Colonic mucosa (tissue), 4 donors: Measurements from ENCODE around the gene DOK5. TPM values are rescaled to one million over a fixed set of nuclear protein-coding genes. Genes with fewer than 3 reads are reported as not detected.

Experiments
- DNase-seq: peaks from one replicate; pipeline ENCODE4 v3.0.0-alpha.2; 2020
- H3K27ac ChIP-seq: fragments of 200-600 bp; one replicate; pipeline ENCODE4 v1.8.0; 2021
- H3K27me3 ChIP-seq: fragments of 200-600 bp; one replicate; pipeline ENCODE4 v1.8.0; 2021
- H3K36me3 ChIP-seq: fragments of 200-600 bp; one replicate; pipeline ENCODE4 v1.8.0; 2021
- H3K4me1 ChIP-seq: fragments of 200-600 bp; one replicate; pipeline ENCODE4 v1.8.0; 2021; ENCODE audit warnings: mild to moderate bottlenecking
- H3K4me3 ChIP-seq: fragments of 200-600 bp; one replicate; pipeline ENCODE4 v1.8.0; 2021
- H3K9ac ChIP-seq, 2 donors: one replicate each; pipeline ENCODE4 v1.7.0; 2013; ENCODE audit warnings: control low read depth in 2 of 2, low read depth in 2 of 2, low read length in 2 of 2
- H3K9me3 ChIP-seq: fragments of 200-600 bp; one replicate; pipeline ENCODE4 v1.8.0; 2021
- intact Hi-C: fragments of 100-400 bp; cut with DNase I; formaldehyde crosslinking; loops from one replicate; pipeline ENCODE4 v1.14.1; 2022
- total RNA-seq, 2 donors: library from RNA; stranded (reverse); fragmentation: NEBNext Ultra II Directional in 1 of 2; extraction: Animal tissue kit (Norgen Biotek cat#: 25700) in 1 of 2; gene quantifications; one replicate each; pipeline ENCODE4 v1.2.1, GENCODE V29; 2021
- TF ChIP-seq, protein P1 (sequence below): fragments of 200-600 bp; IDR thresholded peaks from one replicate; pipeline ENCODE4 v1.8.0; 2022; ENCODE audit warnings: antibody characterized with exemption, mild to moderate bottlenecking
- donor health status: healthy.
- donor health status: DM: no; HTN: no; CAD: no.
- donor health status: DM: no; HTN: no; CAD: no.

DOK5 gene
- total RNA-seq, 2 donors from 2014 or later, result 0.80 TPM; not detected in 1

DNA sequence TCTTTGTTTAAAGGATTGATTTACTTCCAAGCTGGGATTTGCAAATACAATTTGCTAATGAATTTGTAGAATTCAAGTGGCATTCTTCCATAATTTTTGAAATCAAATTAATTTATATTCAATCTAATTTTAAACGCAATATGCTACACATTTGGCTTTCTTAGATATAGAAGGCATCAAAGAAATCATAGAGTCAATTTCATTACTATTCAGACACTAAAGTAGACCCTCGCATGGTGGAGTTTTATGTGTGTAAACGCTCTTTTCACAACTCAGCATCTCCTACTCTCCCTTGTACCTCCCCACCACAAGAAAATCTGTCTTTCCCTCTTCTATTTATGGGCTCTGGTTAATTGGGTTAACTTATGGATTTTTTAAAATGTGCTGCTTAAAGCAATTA lies 144.3 kb downstream of the DOK5 start:
- H3K9ac ChIP-seq, result no peak overlapping the region
- no peaks in the 10 kb centered on the region for H3K27me3 ChIP-seq
- H3K4me3 ChIP-seq, result no peak overlapping the region
- no peaks in the 10 kb centered on the region for H3K36me3 ChIP-seq
- intact Hi-C loops, result no loop called here
- TF ChIP-seq, protein P1, sequence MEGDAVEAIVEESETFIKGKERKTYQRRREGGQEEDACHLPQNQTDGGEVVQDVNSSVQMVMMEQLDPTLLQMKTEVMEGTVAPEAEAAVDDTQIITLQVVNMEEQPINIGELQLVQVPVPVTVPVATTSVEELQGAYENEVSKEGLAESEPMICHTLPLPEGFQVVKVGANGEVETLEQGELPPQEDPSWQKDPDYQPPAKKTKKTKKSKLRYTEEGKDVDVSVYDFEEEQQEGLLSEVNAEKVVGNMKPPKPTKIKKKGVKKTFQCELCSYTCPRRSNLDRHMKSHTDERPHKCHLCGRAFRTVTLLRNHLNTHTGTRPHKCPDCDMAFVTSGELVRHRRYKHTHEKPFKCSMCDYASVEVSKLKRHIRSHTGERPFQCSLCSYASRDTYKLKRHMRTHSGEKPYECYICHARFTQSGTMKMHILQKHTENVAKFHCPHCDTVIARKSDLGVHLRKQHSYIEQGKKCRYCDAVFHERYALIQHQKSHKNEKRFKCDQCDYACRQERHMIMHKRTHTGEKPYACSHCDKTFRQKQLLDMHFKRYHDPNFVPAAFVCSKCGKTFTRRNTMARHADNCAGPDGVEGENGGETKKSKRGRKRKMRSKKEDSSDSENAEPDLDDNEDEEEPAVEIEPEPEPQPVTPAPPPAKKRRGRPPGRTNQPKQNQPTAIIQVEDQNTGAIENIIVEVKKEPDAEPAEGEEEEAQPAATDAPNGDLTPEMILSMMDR, result no peak
- H3K27ac ChIP-seq, result no peak overlapping the region
- no peaks in the 10 kb centered on the region for H3K9me3 ChIP-seq
- DNase-seq, result no peak
- no peaks in the 10 kb centered on the region for H3K4me1 ChIP-seq

GRCh38 chr20:54620611-54621010 lies 145.2 kb downstream of the DOK5 start:
- no peaks in the 10 kb centered on the region for H3K9me3 ChIP-seq

GRCh38 chr20:54622333-54623295 lies 147.2 kb downstream of the DOK5 start:
- H3K4me1 ChIP-seq, result no peaks in the 10 kb centered on the region
- TF ChIP-seq, protein P1, result no peak
- no peak for DNase-seq
- intact Hi-C loops, result no loop called here
- no peaks in the 10 kb centered on the region for H3K9me3 ChIP-seq
- no peaks in the 10 kb centered on the region for H3K36me3 ChIP-seq
- no peaks in the 10 kb centered on the region for H3K27me3 ChIP-seq
- H3K4me3 ChIP-seq, result no peak overlapping the region
- no peak overlapping the region for H3K9ac ChIP-seq
- H3K27ac ChIP-seq, result no peak overlapping the region

More at GRCh38 chr20:54620611-54621010, 145.2 kb downstream of the DOK5 start:
- Histone ChIP-seq H3K9ac (no peak overlapping the region), H3K36me3 (no peaks in the 10 kb centered on the region), H3K4me3 (no peak overlapping the region), H3K4me1 (no peaks in the 10 kb centered on the region), H3K27ac (no peak overlapping the region), H3K27me3 (no peaks in the 10 kb centered on the region)
- TF ChIP-seq, protein P1, result no peak
- intact Hi-C loops, result no loop called here
- DNase-seq, result no peak

- Histone ChIP-seq H3K9ac (no peak overlapping the region), H3K4me1 (no peaks in the 10 kb centered on the region), H3K36me3 (no peaks in the 10 kb centered on the region), H3K9me3 (no peaks in the 10 kb centered on the region), H3K27me3 (no peaks in the 10 kb centered on the region), H3K27ac (no peak overlapping the region), H3K4me3 (no peak overlapping the region)
- intact Hi-C loops, result no loop called here
- no peak for DNase-seq
- TF ChIP-seq, protein P1, result no peak
Observed at GRCh38 chr20:54623991-54624569, 148.7 kb downstream of the DOK5 start.

DNA sequence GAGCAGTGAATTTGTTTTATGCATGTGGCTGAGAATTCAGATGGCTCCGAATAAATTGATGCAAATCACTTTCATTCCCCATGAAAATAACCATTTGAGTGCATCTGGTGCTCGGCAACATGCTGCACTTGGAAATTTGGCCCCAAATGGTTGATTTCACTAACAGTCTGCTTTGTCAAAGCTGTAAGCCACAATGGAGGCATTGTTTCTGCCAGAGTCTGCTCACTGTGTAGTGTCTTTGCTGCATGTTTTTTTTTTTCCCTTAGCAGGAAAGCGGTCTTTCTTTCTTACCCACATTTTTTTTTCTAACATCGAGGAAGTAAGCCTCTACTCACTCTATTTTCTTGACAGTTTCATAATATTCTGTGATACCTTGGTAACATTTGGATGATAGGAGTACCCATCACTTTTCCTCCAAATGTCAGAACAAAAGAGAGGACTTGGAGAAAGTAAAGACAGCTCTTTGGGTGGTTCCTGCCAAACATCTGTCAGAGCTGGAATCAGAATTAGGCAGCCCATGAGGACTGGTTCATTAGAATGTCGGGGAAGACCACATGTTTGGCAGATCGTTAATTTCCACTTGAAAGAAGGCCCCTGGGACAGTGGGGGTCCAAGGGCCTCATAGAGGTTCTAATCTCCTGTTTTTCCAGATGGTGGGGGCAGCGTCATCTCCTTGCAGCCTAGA lies 149.5 kb downstream of the DOK5 start:
- Histone ChIP-seq H3K9me3 (no peaks in the 10 kb centered on the region), H3K9ac (no peak overlapping the region), H3K4me1 (no peaks in the 10 kb centered on the region), H3K36me3 (no peaks in the 10 kb centered on the region), H3K4me3 (no peak overlapping the region), H3K27me3 (no peaks in the 10 kb centered on the region), H3K27ac (no peak overlapping the region)
- TF ChIP-seq, protein P1, result no peak
- DNase-seq, result no peak
- intact Hi-C loops, result no loop called here
